Activated CD8-positive, alpha-beta T cell treated with anti-CD3 and anti-CD28 coated beads, Interleukin-2, amount 10 ng/mL, durations not matched to agents 7 days and 5 days (primary cell): ENCODE results near the gene DRG2. TPM values are rescaled to one million over a fixed set of nuclear protein-coding genes. Genes with fewer than 3 reads are reported as not detected.

Experiments used
- ATAC-seq: fragments of 150-1000 bp; cut with Tn5 transposase; one replicate; pipeline ENCODE4 v1.10.0; 2021; ENCODE audit warnings: moderate library complexity
- CTCF ChIA-PET: fragments of 350-600 bp; sonication (Branson Sonifier 250); formaldehyde crosslinking; loops from one replicate; lab custom pipeline; 2021; ENCODE audit warnings: antibody characterized with exemption; lab: Charles Lee
- POLR2A ChIA-PET: fragments of 350-600 bp; sonication (Branson Sonifier 250); formaldehyde crosslinking; loops from one replicate; lab custom pipeline; 2021; ENCODE audit warnings: antibody characterized with exemption; lab: Charles Lee
- DNase-seq: peaks from one replicate; pipeline ENCODE4 v3.0.0-alpha.2; 2020
- H3K27ac Mint-ChIP-seq: one replicate; pipeline ENCODE4 v1.8.0; 2021; ENCODE audit warnings: mild to moderate bottlenecking, mixed read lengths
- H3K27me3 Mint-ChIP-seq: one replicate; pipeline ENCODE4 v1.8.0; 2021; ENCODE audit warnings: low read depth, mixed read lengths
- H3K36me3 Mint-ChIP-seq: one replicate; pipeline ENCODE4 v1.8.0; 2021; ENCODE audit warnings: low read depth, mixed read lengths
- H3K4me1 Mint-ChIP-seq: one replicate; pipeline ENCODE4 v1.8.0; 2021; ENCODE audit warnings: low read depth, mixed read lengths
- H3K4me3 Mint-ChIP-seq: one replicate; pipeline ENCODE4 v1.8.0; 2021; ENCODE audit warnings: mild to moderate bottlenecking, mixed read lengths
- H3K9me3 Mint-ChIP-seq: one replicate; pipeline ENCODE4 v1.8.0; 2022; ENCODE audit warnings: mixed read lengths; ENCODE audit not compliant: insufficient read depth
- total RNA-seq, 2 experiments: library from RNA; stranded (reverse); gene quantifications; one replicate each; pipeline ENCODE4 v1.2.3, GENCODE V29; 2021

The DRG2 gene
- total RNA-seq, 2 experiments from 2014 or later = 48.1 to 53.5 TPM

DNA sequence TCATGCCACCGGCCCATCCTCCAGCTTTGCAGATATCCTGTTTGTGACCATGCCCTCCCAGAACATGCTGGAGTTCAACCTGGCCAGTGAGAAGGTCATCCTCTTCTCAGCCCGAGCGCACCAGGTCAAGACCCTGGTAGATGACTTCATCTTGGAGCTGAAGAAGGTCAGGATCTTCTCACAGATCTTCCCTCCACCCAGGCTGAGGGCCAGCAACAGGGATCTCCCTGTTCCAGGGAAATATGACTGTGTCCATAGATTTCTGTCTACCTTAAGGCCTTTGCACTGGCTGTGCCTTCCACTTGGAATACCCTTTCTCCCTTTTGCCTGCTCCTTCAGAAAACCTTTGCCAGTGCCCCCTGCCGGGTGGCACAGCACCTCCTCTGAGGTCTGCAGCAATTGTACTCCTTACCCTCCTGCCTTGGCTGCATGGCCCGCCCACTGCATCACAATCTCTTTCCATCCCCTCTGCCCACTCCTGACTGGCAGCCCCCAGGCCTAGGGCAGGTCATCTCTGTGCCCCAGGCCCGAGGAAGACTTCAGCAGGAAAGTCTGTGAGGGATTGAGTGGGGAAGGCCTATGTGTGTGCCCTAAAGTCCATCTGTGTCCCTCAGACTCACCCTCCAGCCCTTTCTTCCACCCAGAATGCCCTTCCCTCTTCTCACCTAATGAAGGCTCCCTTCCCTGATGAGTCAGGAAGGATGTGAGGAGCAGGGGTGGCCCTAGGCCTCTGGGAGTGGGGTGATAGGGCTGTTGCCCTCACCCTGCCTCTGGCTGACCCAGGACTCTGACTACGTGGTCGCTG, 68.6 kb downstream of the DRG2 start:
- H3K27ac Mint-ChIP-seq = peak overlapping the region; percentile 17
- ATAC-seq = no peak
- peaks cover 25% of the 10 kb centered on the region for H3K4me1 Mint-ChIP-seq
- ChIA-PET CTCF (interaction anchor here (1.3 kb wide), 1 partner anchor 14 kb away, joined by 3 read pairs; no protein-coding TSS in a partner anchor), POLR2A (no interaction called here)
- no peaks in the 10 kb centered on the region for H3K36me3 Mint-ChIP-seq
- H3K9me3 Mint-ChIP-seq = no peaks in the 10 kb centered on the region
- H3K4me3 Mint-ChIP-seq = no peak overlapping the region
- DNase-seq = no peak
- peaks cover 10% of the 10 kb centered on the region for H3K27me3 Mint-ChIP-seq

DNA sequence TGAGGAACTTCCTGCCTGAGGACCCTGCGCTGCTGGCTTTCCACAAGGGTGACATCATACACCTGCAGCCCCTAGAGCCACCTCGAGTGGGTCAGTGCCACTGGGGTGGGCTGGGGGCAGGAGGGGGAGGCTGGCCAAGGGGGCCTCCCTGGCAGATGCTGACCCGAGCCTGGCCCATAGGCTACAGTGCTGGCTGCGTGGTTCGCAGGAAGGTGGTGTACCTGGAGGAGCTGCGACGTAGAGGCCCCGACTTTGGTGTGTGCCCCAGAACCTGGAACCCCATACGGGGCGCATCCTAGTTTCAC, 69.2 kb downstream of the DRG2 start:
- peaks cover 10% of the 10 kb centered on the region for H3K27me3 Mint-ChIP-seq
- no peak for ATAC-seq
- no peak overlapping the region for H3K4me3 Mint-ChIP-seq
- POLR2A ChIA-PET = no interaction called here
- no peaks in the 10 kb centered on the region for H3K9me3 Mint-ChIP-seq
- H3K36me3 Mint-ChIP-seq = no peaks in the 10 kb centered on the region
- H3K27ac Mint-ChIP-seq = no peak overlapping the region
- no peak for DNase-seq
- H3K4me1 Mint-ChIP-seq = peaks cover 25% of the 10 kb centered on the region
- CTCF ChIA-PET = no interaction called here

Other genes starting within 250 kb of the DRG2 start
- 10 to 100 TPM; 22.1 to 25.0 TPM for gene TOM1L2, start 115.5 kb upstream of the DRG2 start, total RNA-seq
- under 1 TPM; 0.70 to 0.95 TPM for gene DRC3, start 115.1 kb upstream of the DRG2 start, total RNA-seq
- 10 to 100 TPM; 23.9 to 27.0 TPM for gene ATPAF2, start 48.8 kb upstream of the DRG2 start, total RNA-seq
- 1 to 10 TPM; 8.3 to 8.9 TPM for gene GID4, start 48.5 kb upstream of the DRG2 start, total RNA-seq
- under 1 TPM; 0.34 TPM for gene MYO15A, start 20.8 kb downstream of the DRG2 start, total RNA-seq
- 100 to 1,000 TPM; 117 to 121 TPM for gene ALKBH5, start 95.9 kb downstream of the DRG2 start, total RNA-seq
- 10 to 100 TPM; 27.1 to 27.3 TPM for gene LLGL1, start 137.7 kb downstream of the DRG2 start, total RNA-seq
- gene FLII, start 170.8 kb downstream of the DRG2 start, total RNA-seq = 100 to 1,000 TPM; 338 to 364 TPM
- 10 to 100 TPM in 1 of 2 experiments, 1 to 10 TPM in 1; 9.0 to 11.1 TPM for gene MIEF2, start 172.7 kb downstream of the DRG2 start, total RNA-seq
- 10 to 100 TPM; 75.9 to 77.3 TPM for gene TOP3A, start 227.0 kb downstream of the DRG2 start, total RNA-seq
- 10 to 100 TPM; 23.7 TPM for gene SMCR8, start 227.3 kb downstream of the DRG2 start, total RNA-seq